ENCODE results near the gene GET4. TPM values are rescaled to one million over a fixed set of nuclear protein-coding genes. Genes with fewer than 3 reads are reported as not detected.
A peak's percentile ranks its signal among the peaks of the same experiment; 100 is the strongest.

GET4 gene
- total RNA-seq, 2 donors from 2014 or later, result 34.8 to 42.2 TPM

GRCh38 chr7:855686-856369 lies 20.5 kb upstream of the GET4 start:
- peaks cover under 1% of the 10 kb centered on the region for H3K4me1 ChIP-seq
- no peak overlapping the region for H3K27ac ChIP-seq
- ATAC-seq, result peak; percentile 10
- H3K4me3 ChIP-seq, result no peak overlapping the region
- H3K36me3 ChIP-seq (replicated peaks in 1 of 2; ENCODE audit: insufficient read depth in 1 of 2, low read depth in 2 of 2), result peaks cover 10 to 36% of the 10 kb centered on the region in 2 donors
- H3K9me3 ChIP-seq, result no peaks in the 10 kb centered on the region
- 79 to 84% methylated on average over 6 to 20 of the region's 29 CpGs for WGBS, 2 donors
- TF ChIP-seq POLR2A (IDR thresholded peaks at IDR 0.05) (no peak), CTCF (IDR thresholded peaks at IDR 0.05) (no peak)
- no peaks in the 10 kb centered on the region for H3K27me3 ChIP-seq
- no peak for DNase-seq
- intact Hi-C loops (cut with DNase I), result no loop called here

- ATAC-seq, result no peak
Measured at GRCh38 chr7:856444-857095, 19.8 kb upstream of the GET4 start.

GRCh38 chr7:857661-858060 lies 18.7 kb upstream of the GET4 start:
- peaks cover 19 to 46% of the 10 kb centered on the region in 2 donors for H3K36me3 ChIP-seq (replicated peaks in 1 of 2; ENCODE audit: insufficient read depth in 1 of 2, low read depth in 2 of 2)
- H3K27me3 ChIP-seq, result no peaks in the 10 kb centered on the region
- no peak overlapping the region for H3K4me3 ChIP-seq
- no peak overlapping the region for H3K27ac ChIP-seq
- H3K9me3 ChIP-seq, result no peaks in the 10 kb centered on the region
- intact Hi-C loops (cut with DNase I), result no loop called here
- WGBS, 2 donors, result 87 to 98% methylated on average over 9 of the region's 9 CpGs
- DNase-seq, result no peak
- ATAC-seq, result no peak
- TF ChIP-seq POLR2A (IDR thresholded peaks at IDR 0.05), result no peak
- no peak for TF ChIP-seq CTCF (IDR thresholded peaks at IDR 0.05)
- H3K4me1 ChIP-seq, result peaks cover 6% of the 10 kb centered on the region

More at GRCh38 chr7:856444-857095, 19.8 kb upstream of the GET4 start:
- Histone ChIP-seq H3K9me3 (no peaks in the 10 kb centered on the region), H3K36me3 (replicated peaks in 1 of 2; ENCODE audit: insufficient read depth in 1 of 2, low read depth in 2 of 2) (peaks cover 13 to 40% of the 10 kb centered on the region in 2 donors), H3K27ac (no peak overlapping the region), H3K4me1 (peaks cover 6% of the 10 kb centered on the region), H3K4me3 (no peak overlapping the region), H3K27me3 (no peaks in the 10 kb centered on the region)
- WGBS, 2 donors, result 87 to 88% methylated on average over 20 to 29 of the region's 30 CpGs
- no peak for DNase-seq
- intact Hi-C loops (cut with DNase I), result no loop called here
- TF ChIP-seq POLR2A (IDR thresholded peaks at IDR 0.05) (no peak), CTCF (IDR thresholded peaks at IDR 0.05) (no peak)

GRCh38 chr7:859359-860030 lies 16.9 kb upstream of the GET4 start:
- H3K27ac ChIP-seq, result no peak overlapping the region
- H3K27me3 ChIP-seq, result no peaks in the 10 kb centered on the region
- DNase-seq, result no peak
- no peak overlapping the region for H3K4me3 ChIP-seq
- no peaks in the 10 kb centered on the region for H3K9me3 ChIP-seq
- intact Hi-C loops (cut with DNase I), result loop anchor here (5.0 kb wide), 1 partner anchor 67 kb away; no protein-coding TSS in a partner anchor
- ATAC-seq, result no peak
- TF ChIP-seq CTCF (IDR thresholded peaks at IDR 0.05) (no peak), POLR2A (IDR thresholded peaks at IDR 0.05) (no peak)
- 84 to 90% methylated on average over 16 of the region's 16 CpGs for whole genome bisulfite sequencing, 2 donors
- peaks cover 9 to 29% of the 10 kb centered on the region in 2 donors for H3K36me3 ChIP-seq (replicated peaks in 1 of 2; ENCODE audit: insufficient read depth in 1 of 2, low read depth in 2 of 2)
- H3K4me1 ChIP-seq, result peaks cover 6% of the 10 kb centered on the region

Data from body of pancreas (tissue), 4 donors.